HG03108 (cell line): Measurements from ENCODE around the gene LRTM2.

ENCODE experiments used
- ATAC-seq: cut with Tn5 transposase; IDR thresholded peaks from one replicate; pipeline ENCODE4 v1.9.1; 2021; ENCODE audit warnings: moderate library complexity; ENCODE audit not compliant: unreplicated experiment

LRTM2 gene

DNA sequence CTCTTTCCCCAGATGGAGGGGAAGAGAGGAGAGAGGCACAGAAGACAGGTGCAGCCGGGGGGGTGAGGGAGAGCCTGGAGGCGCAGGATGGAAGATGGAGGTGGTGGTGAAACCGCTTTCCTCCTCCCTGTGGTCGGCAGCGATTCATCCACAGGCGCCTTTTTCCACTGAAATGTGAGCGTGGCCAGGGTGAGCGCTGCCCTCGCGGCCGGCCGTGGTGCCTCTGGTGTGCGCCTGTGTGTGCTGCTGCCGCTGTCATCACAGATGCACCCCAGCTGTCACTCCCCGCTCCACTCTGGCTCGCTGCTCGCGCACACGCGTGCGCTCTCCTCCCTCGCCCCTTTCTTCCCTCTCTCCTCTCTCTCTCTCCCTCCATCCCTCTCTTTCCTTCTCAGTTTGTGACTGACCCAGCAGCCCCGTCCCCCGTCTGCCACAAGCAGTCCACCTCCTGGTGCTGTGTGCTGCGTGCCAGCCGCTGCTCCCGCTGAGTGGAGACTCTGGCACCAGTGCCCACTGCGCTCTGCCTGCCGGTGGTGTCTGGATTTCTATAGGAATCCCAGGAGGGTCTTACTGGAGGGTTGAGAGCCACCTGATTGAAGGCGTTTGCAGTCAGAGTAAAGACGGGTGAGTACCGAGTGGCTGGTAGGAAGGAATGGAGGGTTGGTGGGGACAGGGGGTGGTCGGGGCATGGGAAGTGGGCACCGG, at the start of gene LRTM2:
Gene LRTM2, plus strand, starts transcription at position 375 of the 705 bp plus-strand sequence. CDS start 7,584 bp downstream, outside the sequence.
- ATAC-seq = no peak

- ATAC-seq = no peak
Observed at GRCh38 chr12:1773937-1774655, 46.3 kb upstream of the LRTM2 start.

- no peak for ATAC-seq
Observed at GRCh38 chr12:1776170-1776921, 44.0 kb upstream of the LRTM2 start.

GRCh38 chr12:1777798-1778197, 42.6 kb upstream of the LRTM2 start:
- ATAC-seq = no peak

DNA sequence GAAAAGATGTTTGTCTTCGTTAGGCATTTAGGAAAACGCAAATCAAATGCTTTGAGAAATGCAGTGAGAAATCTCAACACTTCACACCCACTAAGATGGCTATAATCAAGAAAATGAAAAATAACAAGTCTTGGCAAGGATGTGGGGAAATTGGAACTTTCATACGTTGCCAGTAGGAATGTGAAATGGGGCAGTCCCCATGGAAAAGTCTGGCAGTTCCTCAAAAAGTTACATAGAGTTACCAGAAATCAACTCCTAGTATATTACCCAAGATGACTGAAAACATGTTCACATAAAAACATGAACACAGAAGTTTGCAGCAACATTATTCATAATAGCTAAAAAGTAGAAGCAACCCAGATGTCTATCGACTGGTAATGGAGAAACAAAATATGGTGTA, 41.5 kb upstream of the LRTM2 start:
- no peak for ATAC-seq

GRCh38 chr12:1779783-1780182, 40.6 kb upstream of the LRTM2 start:
- no peak for ATAC-seq

DNA sequence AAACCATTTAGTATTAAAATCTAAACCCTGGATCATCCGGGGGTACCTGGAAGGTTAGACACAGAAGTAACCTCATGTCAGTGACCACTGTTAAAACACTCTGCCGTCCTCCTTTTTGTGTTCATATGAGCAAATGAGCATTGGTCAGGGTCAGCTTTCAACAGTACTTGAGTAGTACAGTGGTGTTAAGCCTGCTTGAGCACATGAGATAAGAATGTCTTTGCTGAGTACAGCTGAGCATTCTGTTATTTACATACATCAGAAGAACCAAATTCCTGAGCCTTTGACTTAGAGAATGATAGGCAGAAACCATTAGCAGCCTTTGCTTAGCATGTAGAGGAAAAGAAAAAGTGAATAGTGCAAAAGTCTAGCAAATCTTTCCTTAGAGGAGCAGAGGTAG, 38.6 kb upstream of the LRTM2 start:
- ATAC-seq = no peak

DNA sequence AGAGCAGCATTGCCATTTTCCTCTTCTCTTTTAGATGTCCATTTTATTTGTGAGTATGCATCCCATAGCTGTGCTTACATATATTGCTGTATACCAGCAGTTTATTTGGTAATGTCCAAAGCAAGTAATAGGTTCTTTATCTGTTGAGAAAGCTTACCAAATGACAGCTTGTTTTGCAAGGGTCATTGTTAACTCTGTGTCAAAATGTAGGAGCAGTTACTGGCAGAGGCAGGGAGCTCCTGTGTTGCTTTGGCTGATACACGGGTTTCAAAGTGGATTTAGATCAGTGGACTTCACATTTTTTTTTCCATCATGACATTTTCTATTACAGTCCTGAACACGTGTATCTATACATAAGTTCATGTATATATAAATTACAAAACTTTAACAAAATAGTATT, 38.1 kb upstream of the LRTM2 start:
- ATAC-seq = no peak

DNA sequence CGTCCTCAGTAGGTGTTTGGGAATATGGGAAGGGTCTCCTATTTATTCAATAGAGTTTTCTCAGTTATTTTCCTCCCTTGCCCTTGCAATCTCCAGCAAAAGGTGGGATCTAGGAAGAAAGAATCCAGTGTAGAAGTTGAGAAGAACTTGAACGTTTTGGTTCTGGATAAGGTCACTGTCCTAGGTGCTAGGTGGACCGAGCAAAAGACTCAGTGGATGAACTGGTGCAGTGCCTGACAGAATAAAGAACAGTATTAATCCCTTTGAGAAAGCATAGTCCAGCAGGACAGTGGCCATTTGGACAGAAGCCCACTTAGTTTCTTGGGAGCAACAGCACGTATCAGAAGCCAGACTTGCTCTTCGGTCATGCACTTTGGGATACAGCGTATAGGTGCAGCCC, 32.7 kb upstream of the LRTM2 start:
- ATAC-seq = no peak

GRCh38 chr12:1790444-1790843, 29.9 kb upstream of the LRTM2 start:
- ATAC-seq = no peak

GRCh38 chr12:1791104-1791841, 29.1 kb upstream of the LRTM2 start:
- no peak for ATAC-seq

DNA sequence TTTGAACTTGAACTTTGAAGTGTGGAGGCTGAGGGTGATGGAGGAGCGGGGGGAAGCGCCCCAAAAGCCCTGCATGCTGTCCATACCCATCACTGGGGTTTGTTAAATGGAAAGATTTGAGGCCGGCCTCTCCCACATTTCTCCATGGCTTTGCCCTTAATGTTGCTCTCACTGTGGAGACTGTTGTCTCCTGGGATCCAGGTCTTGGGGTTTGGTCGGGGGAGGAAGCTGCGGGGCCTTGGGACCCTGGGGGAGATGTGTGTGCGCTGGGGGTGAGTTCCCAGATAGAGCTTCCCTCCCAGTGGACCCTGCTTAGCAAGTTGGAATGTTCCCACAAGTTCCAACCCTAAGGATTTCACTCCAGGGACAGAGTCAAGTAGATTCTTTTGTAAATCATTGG, 28.0 kb upstream of the LRTM2 start:
- no peak for ATAC-seq

DNA sequence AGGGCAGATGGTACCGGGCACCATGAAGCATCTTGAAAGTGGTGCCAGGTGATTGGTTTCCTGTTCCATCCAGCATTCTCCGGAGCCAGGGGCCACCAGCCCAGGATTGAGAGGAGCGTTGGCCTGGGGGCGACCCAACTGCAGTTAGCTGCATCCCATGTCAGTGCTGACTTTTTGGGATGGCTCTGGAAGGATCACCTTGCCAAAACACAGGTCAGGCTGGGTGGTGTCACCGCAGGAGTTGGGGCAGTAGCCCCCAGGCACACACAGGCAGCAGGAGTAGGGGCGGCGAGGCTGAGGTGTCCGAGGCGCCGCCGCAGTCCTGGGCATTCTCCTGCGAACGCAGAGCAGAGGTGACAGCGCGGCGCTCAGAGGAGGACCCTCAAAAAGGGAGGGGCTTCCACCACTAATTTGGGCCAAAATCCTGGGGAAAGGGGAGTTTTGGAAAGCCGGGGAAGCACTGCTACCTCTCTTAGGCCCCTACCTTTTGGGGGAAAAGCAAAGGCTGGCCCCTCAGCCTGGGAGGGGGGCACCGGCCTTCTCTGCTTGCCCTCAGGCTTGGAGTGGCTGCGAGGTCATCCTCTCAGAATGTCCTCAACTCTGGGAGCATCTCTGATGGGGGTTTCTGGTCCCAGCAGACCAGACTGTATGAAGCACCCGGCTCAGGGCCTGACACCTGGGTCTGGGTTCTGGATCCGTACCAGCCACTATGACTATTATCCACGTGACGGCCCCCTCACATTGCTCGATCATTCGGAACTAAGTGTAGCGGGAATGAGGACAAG, 26.7 kb upstream of the LRTM2 start:
- no peak for ATAC-seq

DNA sequence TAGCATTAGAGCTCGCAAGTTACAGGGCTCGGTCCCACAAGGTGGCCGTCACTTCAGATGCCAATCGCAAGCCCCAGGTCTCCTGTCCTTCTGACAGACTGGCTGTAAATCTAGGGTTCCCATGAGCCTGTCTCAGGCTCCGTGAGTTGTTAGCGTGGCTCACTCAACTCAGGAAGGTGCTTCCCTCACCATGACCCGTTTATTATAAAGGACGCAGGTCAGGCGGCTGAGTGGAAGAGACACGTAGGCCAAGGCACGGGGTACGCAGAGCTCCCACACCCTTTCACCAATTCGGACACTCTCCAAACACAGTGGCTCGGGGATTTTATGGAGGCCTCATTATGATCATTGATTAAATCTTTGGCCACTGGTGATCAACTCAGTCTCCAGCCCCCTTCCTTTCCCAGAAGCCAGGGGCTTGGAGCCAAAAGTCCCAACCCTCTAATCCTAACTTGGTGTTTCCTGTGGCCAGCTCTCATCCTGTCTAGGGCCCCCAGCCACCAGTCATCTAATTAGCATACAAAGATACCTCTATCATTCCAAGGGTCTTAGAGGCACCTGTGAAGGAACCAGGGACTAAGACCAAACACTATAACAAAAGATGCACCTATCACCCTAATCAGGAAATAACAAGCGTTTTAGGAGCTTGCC, 25.8 kb upstream of the LRTM2 start:
- no peak for ATAC-seq

DNA sequence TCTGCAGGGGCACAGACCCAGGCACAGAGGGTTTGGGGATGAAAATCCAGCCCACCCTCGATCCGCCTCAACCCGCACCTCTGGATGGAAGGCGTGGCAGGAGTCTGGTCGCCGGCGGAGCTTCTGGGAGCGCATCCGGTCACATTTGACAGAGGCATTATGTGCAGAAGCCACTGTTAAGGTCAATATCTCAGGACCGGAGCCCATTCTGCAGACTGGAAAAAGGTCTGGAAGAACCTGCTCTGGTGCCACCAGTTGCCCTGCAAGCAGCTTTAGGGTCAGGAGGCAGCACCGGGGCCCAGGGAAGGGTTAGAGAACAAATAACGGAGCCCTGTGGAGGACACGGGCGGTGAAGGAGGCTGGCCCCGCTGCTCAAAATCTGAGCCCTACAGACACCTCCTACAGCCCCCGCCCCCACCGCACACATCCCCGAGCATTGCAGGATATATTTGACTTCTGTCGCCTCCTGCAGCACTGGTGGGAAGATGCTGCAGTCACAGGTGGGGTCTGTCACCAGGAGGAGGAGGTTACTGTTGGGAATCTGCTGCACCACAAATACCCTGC, 25.1 kb upstream of the LRTM2 start:
- no peak for ATAC-seq

GRCh38 chr12:1795785-1796514, 24.4 kb upstream of the LRTM2 start:
- ATAC-seq = peak; percentile 92

DNA sequence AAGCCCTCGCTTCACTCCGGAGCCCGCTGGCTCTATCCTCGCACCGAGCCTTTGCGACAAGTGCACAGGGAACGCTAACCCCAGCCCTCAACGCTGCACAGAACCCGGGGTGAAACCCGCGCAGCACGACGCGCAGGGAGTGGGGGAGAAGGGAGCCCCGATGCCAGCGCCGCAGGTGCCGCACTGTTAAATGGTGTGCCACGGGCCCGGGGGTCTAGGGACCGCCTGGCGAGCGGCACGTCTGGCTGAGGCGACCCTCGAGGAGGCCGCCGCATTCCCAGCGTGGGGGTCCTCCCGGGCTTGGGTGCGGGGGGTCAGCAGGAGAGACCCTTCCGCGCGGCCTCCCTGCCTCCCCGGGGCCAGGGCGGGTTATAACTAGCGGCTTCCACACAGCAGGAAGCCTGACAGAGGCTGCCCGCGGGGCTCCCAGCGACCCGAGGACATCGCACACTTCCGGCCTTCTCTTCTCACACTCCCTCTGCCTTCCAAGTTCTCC, 23.8 kb upstream of the LRTM2 start:
- peak; percentile 13 for ATAC-seq

GRCh38 chr12:1797011-1797901, 23.1 kb upstream of the LRTM2 start:
- ATAC-seq = peak; percentile 15
